ENCODE results near the gene HTT. TPM values are rescaled to one million over a fixed set of nuclear protein-coding genes. Genes with fewer than 3 reads are reported as not detected.

Gene HTT
- total RNA-seq, 1 experiment from 2014 or later: 64.4 TPM

DNA sequence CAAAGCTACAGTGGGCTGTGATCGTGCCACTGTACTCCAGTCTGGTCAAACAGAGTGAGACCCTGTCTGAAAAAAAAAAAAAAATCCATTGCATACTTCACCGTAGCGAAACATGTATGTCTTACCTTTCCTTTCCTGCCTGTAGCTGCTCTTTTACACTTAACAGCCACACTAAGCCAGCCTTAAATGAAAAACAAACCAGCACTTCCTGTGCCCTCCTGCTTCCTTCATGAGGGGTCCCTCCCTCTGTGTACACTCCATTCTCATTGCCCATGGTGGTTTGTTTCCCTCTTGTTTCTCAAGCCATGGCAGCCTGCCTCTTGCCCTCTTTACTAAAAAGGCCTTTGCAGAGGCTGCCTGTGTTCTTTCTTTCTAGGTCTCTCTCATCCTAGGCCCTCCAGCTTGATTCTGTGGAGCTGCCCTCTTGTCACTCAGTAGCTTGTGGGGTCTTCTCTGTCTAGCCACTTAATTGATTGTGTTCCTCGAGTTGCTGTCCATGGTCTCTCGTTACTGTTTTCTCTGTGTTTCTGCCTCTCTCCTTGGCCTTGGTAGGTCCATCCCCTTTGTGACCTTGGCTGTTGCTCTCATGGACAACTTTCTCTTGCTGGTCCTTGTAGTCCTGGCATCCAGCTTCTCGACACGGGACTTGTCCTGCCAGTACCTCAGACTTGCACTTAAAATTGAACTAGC, 122.3 kb downstream of the HTT start:
- Mint-ChIP-seq H3K9me3 (no peaks in the 10 kb centered on the region), H3K27me3 (ENCODE audit: low read depth) (no peaks in the 10 kb centered on the region), H3K4me3 (no peak overlapping the region), H3K4me1 (no peaks in the 10 kb centered on the region), H3K36me3 (ENCODE audit: insufficient read depth in 1 of 3, low read depth in 3 of 3) (peaks cover 3 to 52% (median 15%) of the 10 kb centered on the region in 3 experiments; a peak in 6 of 7 replicates), H3K27ac (peak overlapping the region in 1 of 3 experiments; percentile 37; a peak in 2 of 7 replicates)
- Histone ChIP-seq H2BK12ac (ENCODE audit: insufficient read length, low read depth, low read length) (no peak overlapping the region), H2BK120ac (ENCODE audit: low read depth, low read length, poor library complexity, severe bottlenecking) (no peak overlapping the region), H3K4me2 (ENCODE audit: insufficient read depth, insufficient read length, low read length) (no peak overlapping the region), H3T11ph (ENCODE audit: low read length) (no peak overlapping the region), H3K4ac (ENCODE audit: low read depth, low read length) (no peak overlapping the region), H3K27me3 (ENCODE audit: insufficient read depth, low read length) (no peaks in the 10 kb centered on the region), H2BK15ac (ENCODE audit: low read depth, low read length) (no peak overlapping the region), H2AFZ (ENCODE audit: low read length) (no peak overlapping the region), H3K23ac (ENCODE audit: insufficient read length, low read depth, low read length) (no peak overlapping the region), H3K23me2 (ENCODE audit: insufficient read length, low read depth, low read length, poor library complexity, severe bottlenecking) (no peaks in the 10 kb centered on the region), H3K79me1 (ENCODE audit: insufficient read depth, low read depth, low read length, poor library complexity, severe bottlenecking) (no peaks in the 10 kb centered on the region), H3K56ac (ENCODE audit: insufficient read length, low read depth, low read length) (no peak overlapping the region), H3K9me3 (ENCODE audit: control insufficient read depth, low read depth, low read length) (no peaks in the 10 kb centered on the region), H3K9ac (ENCODE audit: extremely low read depth, insufficient read length, low read length) (no peak overlapping the region), H3K27ac (ENCODE audit: insufficient read length, low read depth, low read length) (no peak overlapping the region), H3K79me2 (ENCODE audit: insufficient read depth, low read length) (no peaks in the 10 kb centered on the region), H2BK20ac (ENCODE audit: low read depth, low read length, poor library complexity, severe bottlenecking) (no peak overlapping the region), H4K20me1 (ENCODE audit: control insufficient read depth, insufficient read depth, insufficient read length) (peaks cover 2% of the 10 kb centered on the region), H4K8ac (replicated peaks; ENCODE audit: insufficient read length, low read depth, low read length) (no peak overlapping the region), H3K4me1 (ENCODE audit: insufficient read depth, low read length) (no peaks in the 10 kb centered on the region), H3K14ac (ENCODE audit: insufficient read depth, low read length) (no peak overlapping the region), H2AK5ac (ENCODE audit: insufficient read length, low read length) (no peak overlapping the region), H2BK5ac (ENCODE audit: insufficient read length, low read length) (no peak overlapping the region), H4K91ac (ENCODE audit: insufficient read length, low read depth, low read length) (no peak overlapping the region), H3K18ac (ENCODE audit: insufficient read length, low read depth, low read length) (no peak overlapping the region), H4K5ac (ENCODE audit: insufficient read length, low read depth, low read length) (no peak overlapping the region)
- no CpG with 5 or more reads among the region's 7 CpGs for WGBS (ENCODE audit: extremely low coverage, insufficient read length, low lambda C conversion rate)
- DNase-seq: no peak
- no peak for TF ChIP-seq CTCF (conservative IDR thresholded peaks at IDR 0.05)
